Lower leg skin (tissue), 4 donors: ENCODE results near the gene ZBTB7C. TPM values are rescaled to one million over a fixed set of nuclear protein-coding genes. Genes with fewer than 3 reads are reported as not detected.
A peak's percentile ranks its signal among the peaks of the same experiment; 100 is the strongest.

ENCODE experiments used
- DNase-seq, 2 donors: peaks; one replicate each; pipeline ENCODE4 v3.0.0-alpha.2; 2019; ENCODE audit warnings: low spot score in 2 of 2
- H3K4me3 ChIP-seq: fragments of 200-600 bp; sonication (generic); 2 replicates; pipeline ENCODE4 v1.5.1; 2017; ENCODE audit warnings: mild to moderate bottlenecking, low read depth; ENCODE audit not compliant: poor library complexity, severe bottlenecking
- CTCF ChIP-seq, 3 donors: fragments of 450-650 bp; IDR thresholded peaks; one replicate each; pipeline ENCODE4 v1.5.1; 2016; ENCODE audit warnings: antibody characterized with exemption in 3 of 3, mild to moderate bottlenecking in 3 of 3, moderate library complexity in 2 of 3
- POLR2A ChIP-seq, 2 donors: fragments of 450-650 bp; IDR thresholded peaks; one replicate each; pipeline ENCODE4 v1.6.1; 2016 to 2017; ENCODE audit warnings: antibody characterized with exemption in 2 of 2, mild to moderate bottlenecking in 1 of 2, moderate library complexity in 1 of 2
- WGBS, 2 donors: methylation state at CpG; one replicate each; pipeline ENCODE4 v1.1.5; 2018; 5-methylcytosine and 5-hydroxymethylcytosine counted together
- intact Hi-C: fragments of 100-400 bp; cut with DNase I; formaldehyde crosslinking; loops from one replicate; pipeline ENCODE4 v1.15.0; 2023; ENCODE audit warnings: low total_unique reads
- total RNA-seq, 4 donors: library from RNA; depleted of rRNA; stranded (reverse); fragments of >200 nt; gene quantifications; one replicate each; pipeline ENCODE4 v1.1.0, GENCODE V29; 2016

Gene ZBTB7C
- total RNA-seq, 4 donors from 2014 or later = 44.2 to 59.7 (median 50.7) TPM

- WGBS, 2 donors = 69 to 74% methylated on average over 4 of the region's 4 CpGs
- no peak for TF ChIP-seq CTCF (IDR thresholded peaks at IDR 0.05)
- TF ChIP-seq POLR2A (IDR thresholded peaks at IDR 0.05) = no peak
Measured at GRCh38 chr18:48030616-48031480, 378.3 kb downstream of the ZBTB7C start.

GRCh38 chr18:48029296-48029986 lies 379.7 kb downstream of the ZBTB7C start:
- intact Hi-C loops = loop anchor here (5.0 kb wide), 1 partner anchor 413 kb away; no protein-coding TSS in a partner anchor
- peak in 1 of 2 donors; percentile 80 for DNase-seq
- 93 to 97% methylated on average over 36 to 59 of the region's 62 CpGs for WGBS, 2 donors

More at GRCh38 chr18:48030616-48031480, 378.3 kb downstream of the ZBTB7C start:
- DNase-seq = peak in 1 of 2 donors; percentile 85
- no peak overlapping the region for H3K4me3 ChIP-seq
- intact Hi-C loops = loop anchor here (10.0 kb wide), 1 partner anchor 304 kb away; no protein-coding TSS in a partner anchor

GRCh38 chr18:48028696-48029095 lies 380.5 kb downstream of the ZBTB7C start:
- no peak overlapping the region for H3K4me3 ChIP-seq
- DNase-seq = peak in 1 of 2 donors; percentile 67
- 69 to 75% methylated on average over 3 to 4 of the region's 4 CpGs for WGBS, 2 donors
- intact Hi-C loops = loop anchor here (5.0 kb wide), 1 partner anchor 414 kb away; no protein-coding TSS in a partner anchor
- TF ChIP-seq CTCF (IDR thresholded peaks at IDR 0.05) (no peak), POLR2A (IDR thresholded peaks at IDR 0.05) (no peak)

More at GRCh38 chr18:48029296-48029986, 379.7 kb downstream of the ZBTB7C start:
- H3K4me3 ChIP-seq = no peak overlapping the region
- TF ChIP-seq POLR2A (IDR thresholded peaks at IDR 0.05) = no peak
- no peak for TF ChIP-seq CTCF (IDR thresholded peaks at IDR 0.05)

- H3K4me3 ChIP-seq = no peak overlapping the region
- TF ChIP-seq CTCF (IDR thresholded peaks at IDR 0.05) (no peak), POLR2A (IDR thresholded peaks at IDR 0.05) (no peak)
- intact Hi-C loops = loop anchor here (5.0 kb wide), 1 partner anchor 414 kb away; no protein-coding TSS in a partner anchor
- WGBS, 2 donors = 88 to 92% methylated on average over 6 of the region's 6 CpGs
- peak in 1 of 2 donors; percentile 62 for DNase-seq
Measured at GRCh38 chr18:48028081-48028480, 381.1 kb downstream of the ZBTB7C start.

GRCh38 chr18:48027401-48027963 lies 381.7 kb downstream of the ZBTB7C start:
- TF ChIP-seq CTCF (IDR thresholded peaks at IDR 0.05) (no peak), POLR2A (IDR thresholded peaks at IDR 0.05) (no peak)
- H3K4me3 ChIP-seq = no peak overlapping the region
- peak in 1 of 2 donors; percentile 92 for DNase-seq
- 30 to 36% methylated on average over 7 of the region's 7 CpGs for WGBS, 2 donors
- intact Hi-C loops = loop anchor here (5.0 kb wide), 1 partner anchor 415 kb away; no protein-coding TSS in a partner anchor
